GM10847 (cell line): ENCODE data around the gene CSF2RB.

Experiments
- POLR2A ChIP-seq: IDR thresholded peaks from 2 replicates; pipeline ENCODE4 v1.6.1; 2011; ENCODE audit not compliant: insufficient read length; ENCODE audit errors: extremely low read depth

CSF2RB gene

GRCh38 chr22:36913427-36914389, at the start of gene CSF2RB:
TSS of gene CSF2RB (plus strand) at chr22:36913628. CDS start at chr22:36922208, 8,580 bp downstream.
- TF ChIP-seq POLR2A: no peak

- TF ChIP-seq POLR2A: no peak
These were observed 49.4 kb upstream of the CSF2RB start for GRCh38 chr22:36863979-36864378.

DNA sequence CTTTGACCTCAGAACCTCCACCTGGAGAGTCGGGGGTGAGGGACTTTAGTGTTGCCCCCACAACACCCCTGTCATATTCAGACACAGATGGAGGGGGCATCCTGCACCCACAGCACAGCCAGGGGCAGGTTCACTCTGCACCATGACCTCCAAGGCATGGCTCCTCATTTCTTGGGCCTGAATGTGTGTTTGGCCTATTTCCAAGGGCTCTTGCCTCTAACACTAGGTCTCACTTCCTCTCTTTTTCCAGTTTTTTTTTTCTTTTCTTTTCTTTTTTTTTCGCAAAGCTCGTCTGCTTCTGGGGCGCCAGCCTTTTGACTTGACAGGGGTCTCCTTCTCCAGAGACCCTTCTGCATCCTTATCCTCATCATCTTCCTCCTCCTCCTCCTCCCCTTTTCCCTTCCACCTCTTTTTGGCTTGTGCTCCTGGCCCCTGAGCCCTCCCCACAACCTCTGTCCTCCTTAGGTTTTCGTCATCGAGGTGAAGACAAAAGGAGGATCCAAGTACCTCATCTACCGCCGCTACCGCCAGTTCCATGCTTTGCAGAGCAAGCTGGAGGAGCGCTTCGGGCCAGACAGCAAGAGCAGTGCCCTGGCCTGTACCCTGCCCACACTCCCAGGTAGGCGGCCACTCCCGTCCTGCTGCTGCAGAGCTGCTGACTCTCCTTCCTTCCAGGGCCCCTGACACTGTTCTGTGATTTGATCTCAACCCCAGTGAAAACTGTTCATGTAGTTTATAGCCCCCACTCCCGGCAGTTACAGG, 48.8 kb upstream of the CSF2RB start:
- TF ChIP-seq POLR2A: no peak

DNA sequence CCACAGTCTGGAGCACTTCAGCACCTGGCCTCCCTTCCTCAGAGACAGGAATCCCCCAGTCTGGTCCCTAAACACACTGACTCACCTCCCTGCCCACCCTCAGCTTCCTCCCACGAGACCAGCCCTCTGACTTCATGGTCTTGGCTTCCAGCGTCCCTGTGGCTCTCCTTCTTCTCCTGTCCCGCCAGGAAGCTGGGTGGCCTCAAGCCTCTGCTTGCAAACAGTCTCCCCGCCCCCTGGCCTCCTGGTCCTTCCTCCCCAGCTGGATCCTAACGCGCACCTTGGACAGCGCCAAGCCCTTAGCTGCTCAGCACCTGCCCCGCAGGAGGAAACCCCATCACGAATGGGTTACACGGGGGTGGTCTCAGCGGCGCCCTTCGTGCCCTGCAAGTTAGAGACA, 48.1 kb upstream of the CSF2RB start:
- no peak for TF ChIP-seq POLR2A

- TF ChIP-seq POLR2A: no peak
These were observed 45.7 kb upstream of the CSF2RB start for GRCh38 chr22:36867695-36868094.

DNA sequence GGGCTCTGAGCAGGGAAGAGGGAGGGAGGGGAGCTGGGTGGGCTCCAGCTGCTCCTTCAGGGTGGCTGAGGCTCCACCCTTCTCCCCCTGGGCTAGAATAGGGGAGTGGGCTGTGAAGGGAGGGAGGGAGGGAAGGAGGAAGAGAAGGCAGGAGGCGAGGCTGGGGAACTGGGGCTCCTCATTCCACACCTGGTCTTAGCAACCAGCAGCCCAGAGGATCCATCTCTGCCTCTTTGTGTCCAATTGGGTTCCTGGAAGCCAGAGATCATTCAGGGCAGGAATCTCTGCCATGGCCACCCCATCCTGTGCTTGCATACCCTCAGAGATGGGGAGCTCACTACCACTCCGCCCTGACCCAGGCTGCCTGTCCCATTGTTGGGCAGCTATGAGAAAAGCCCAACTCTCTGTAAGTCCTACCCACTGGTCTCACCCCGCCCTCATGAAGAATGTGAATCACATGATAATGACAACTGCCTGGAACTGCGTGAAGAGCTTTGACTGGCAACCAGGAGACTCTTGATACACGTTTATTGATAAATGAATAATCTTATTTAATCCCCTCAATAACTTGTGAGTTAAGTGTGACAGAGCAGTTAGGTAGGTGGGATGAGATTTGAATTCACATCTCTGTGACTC, 44.8 kb upstream of the CSF2RB start:
- no peak for TF ChIP-seq POLR2A

GRCh38 chr22:36870250-36870649, 43.2 kb upstream of the CSF2RB start:
- no peak for TF ChIP-seq POLR2A

GRCh38 chr22:36871669-36872081, 41.8 kb upstream of the CSF2RB start:
- no peak for TF ChIP-seq POLR2A

DNA sequence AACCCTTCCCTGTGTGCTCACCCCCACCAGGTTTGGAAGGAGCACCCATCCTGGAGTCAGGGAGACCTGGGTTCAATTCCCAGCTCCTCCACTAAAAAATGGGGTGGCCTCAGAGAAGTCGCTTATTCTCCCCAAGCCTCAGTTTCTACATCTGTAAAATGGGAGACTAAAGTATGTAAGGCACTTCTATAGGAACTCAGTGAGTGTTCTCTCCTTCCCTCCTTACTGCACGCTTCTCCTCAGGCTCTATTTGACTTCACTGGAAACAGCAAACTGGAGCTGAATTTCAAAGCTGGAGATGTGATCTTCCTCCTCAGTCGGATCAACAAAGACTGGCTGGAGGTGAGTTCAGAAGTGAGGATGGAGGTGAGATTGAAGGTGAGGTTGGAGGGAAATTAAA, 41.3 kb upstream of the CSF2RB start:
- TF ChIP-seq POLR2A: no peak

- no peak for TF ChIP-seq POLR2A
These were observed 40.4 kb upstream of the CSF2RB start for GRCh38 chr22:36872866-36873498.

- no peak for TF ChIP-seq POLR2A
These were observed 39.7 kb upstream of the CSF2RB start for GRCh38 chr22:36873614-36874308.

DNA sequence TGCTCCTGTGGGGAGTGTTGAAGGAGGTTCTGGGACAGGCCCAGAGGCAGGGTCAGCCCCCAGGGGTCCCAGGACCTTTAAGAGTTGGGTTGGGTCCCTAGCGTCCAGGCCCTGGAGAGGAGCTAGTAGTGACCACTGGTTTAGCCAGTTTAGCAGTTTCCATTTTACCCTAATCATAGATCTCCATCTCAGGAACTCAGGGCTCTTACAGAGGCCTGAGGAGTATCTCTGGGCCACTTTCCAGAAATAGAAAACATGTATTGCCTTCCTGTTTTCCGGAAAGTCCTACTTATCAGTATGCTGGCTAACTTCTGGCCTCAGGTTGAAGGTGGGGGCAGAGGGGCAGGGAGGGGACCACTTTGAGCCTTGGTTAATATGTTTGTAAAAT, 39.1 kb upstream of the CSF2RB start:
- TF ChIP-seq POLR2A: no peak

DNA sequence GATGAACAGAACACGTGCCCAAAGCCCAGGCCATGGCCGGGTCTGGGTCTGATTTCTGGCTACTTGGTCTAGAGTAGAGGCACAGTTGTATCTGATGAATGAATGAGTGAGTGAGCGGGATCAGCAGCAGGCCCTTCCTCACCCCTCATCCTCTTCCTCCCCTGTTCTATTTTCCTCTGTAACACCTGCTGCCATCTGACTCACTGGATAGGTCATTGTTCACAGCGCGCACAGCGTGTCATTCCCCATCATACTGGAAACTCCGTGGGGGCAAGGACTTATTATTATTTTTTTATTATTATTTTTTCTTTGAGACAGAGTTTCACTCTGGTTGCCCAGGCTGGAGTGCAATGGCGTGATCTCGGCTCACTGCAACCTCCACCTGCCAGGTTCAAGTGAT, 38.7 kb upstream of the CSF2RB start:
- no peak for TF ChIP-seq POLR2A

DNA sequence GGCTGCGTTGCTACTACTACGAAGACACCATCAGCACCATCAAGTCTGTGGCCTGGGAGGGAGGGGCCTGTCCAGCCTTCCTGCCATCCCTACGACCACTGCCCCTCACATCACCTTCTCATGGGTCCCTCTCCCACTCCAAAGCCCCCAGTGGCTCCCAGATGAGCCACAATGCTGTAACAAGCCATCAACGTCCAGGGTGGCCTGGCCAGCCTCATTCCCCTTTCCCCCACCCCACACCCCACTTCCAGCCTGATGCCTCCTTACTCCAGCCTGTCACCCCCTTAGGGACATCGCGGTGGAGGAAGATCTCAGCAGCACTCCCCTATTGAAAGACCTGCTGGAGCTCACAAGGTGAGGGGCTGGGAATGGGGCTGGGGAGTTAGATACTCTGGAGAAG, 37.7 kb upstream of the CSF2RB start:
- TF ChIP-seq POLR2A: no peak

- no peak for TF ChIP-seq POLR2A
These were observed 33.7 kb upstream of the CSF2RB start for GRCh38 chr22:36879775-36880174.
